H1 (cell line): ENCODE data around the gene NADK. TPM values are rescaled to one million over a fixed set of nuclear protein-coding genes. Genes with fewer than 3 reads are reported as not detected.
"Not testable (repeated sequence)": the region's sequence is repeated elsewhere in the genome, so short reads cannot be mapped to it uniquely, and the experiment has no call there.

Source experiments
- CTCF ChIA-PET: fragments of 300-600 bp; sonication (Branson Sonifier 250); formaldehyde crosslinking; loops from one replicate; lab custom pipeline; 2021; ENCODE audit not compliant: partially characterized antibody; lab: Charles Lee
- POLR2A ChIA-PET: fragments of 300-600 bp; sonication (Branson Sonifier 250); formaldehyde crosslinking; loops from one replicate; lab custom pipeline; 2021; ENCODE audit warnings: inconsistent platforms; ENCODE audit not compliant: partially characterized antibody; lab: Charles Lee
- DNase-seq, 2 experiments: peaks; one replicate each; pipeline versions ENCODE4 v3.0.0 to v3.0.0-alpha.2; 2010 to 2022; ENCODE audit warnings: low spot score in 2 of 2, low read depth in 1 of 2, mixed read lengths in 1 of 2
- FAIRE-seq: peaks from 2 replicates; lab custom pipeline; 2011; peaks lifted over from hg19 to GRCh38; lab: Jason Lieb, UNC
- H2AFZ ChIP-seq: 2 replicates; pipeline ENCODE4 v1.8.1; 2012; ENCODE audit warnings: low read length, inconsistent platforms
- H2AK5ac ChIP-seq: 2 replicates; pipeline ENCODE4 v1.6.1; 2013; ENCODE audit warnings: low read depth, low read length
- H2BK120ac ChIP-seq: replicated peaks from 2 replicates; pipeline ENCODE3; 2013; ENCODE audit warnings: low read depth, low read length, inconsistent platforms
- H2BK12ac ChIP-seq: 2 replicates; pipeline ENCODE4 v1.6.1; 2013; ENCODE audit warnings: low read depth, low read length
- H2BK15ac ChIP-seq: 2 replicates; pipeline ENCODE4 v1.6.1; 2013; ENCODE audit warnings: low read length
- H2BK20ac ChIP-seq: 2 replicates; pipeline ENCODE4 v1.6.1; 2013; ENCODE audit warnings: low read length
- H2BK5ac ChIP-seq: 2 replicates; pipeline ENCODE4 v1.6.1; 2013; ENCODE audit warnings: low read depth, low read length
- H3K14ac ChIP-seq: 2 replicates; pipeline ENCODE4 v1.6.1; 2013; ENCODE audit warnings: inconsistent platforms; ENCODE audit not compliant: insufficient read length
- H3K18ac ChIP-seq: 2 replicates; pipeline ENCODE4 v1.6.1; 2013; ENCODE audit warnings: low read length; ENCODE audit errors: extremely low read depth
- H3K23ac ChIP-seq: 2 replicates; pipeline ENCODE4 v1.6.1; 2013; ENCODE audit warnings: inconsistent platforms; ENCODE audit not compliant: insufficient read length
- H3K23me2 ChIP-seq: 2 replicates; pipeline ENCODE4 v1.6.1; 2013; ENCODE audit warnings: low read depth, low read length
- H3K27ac ChIP-seq: 2 replicates; pipeline ENCODE4 v1.6.1; 2011; ENCODE audit warnings: low read depth, low read length, inconsistent platforms
- H3K27me3 ChIP-seq, 4 experiments: replicated peaks in 1 of 4; 1 replicate in 1 of 4; 2 replicates in 3 of 4; pipeline versions ENCODE4 v1.6.1 to v1.8.1; 2011 to 2013; ENCODE audit warnings: low read length in 3 of 4, mild to moderate bottlenecking in 3 of 4, inconsistent platforms in 2 of 4, mixed read lengths in 2 of 4, moderate library complexity in 1 of 4; ENCODE audit not compliant: control insufficient read depth in 3 of 4, insufficient read depth in 3 of 4; ENCODE audit errors: extremely low read depth in 1 of 4
- H3K36me3 ChIP-seq, 4 experiments: 2 replicates each; pipeline versions ENCODE4 v1.6.1 to v1.8.1; 2011 to 2013; ENCODE audit warnings: mild to moderate bottlenecking in 4 of 4, low read length in 3 of 4, moderate library complexity in 2 of 4, control low read depth in 1 of 4, inconsistent platforms in 1 of 4; ENCODE audit not compliant: insufficient read depth in 4 of 4, control insufficient read depth in 2 of 4
- H3K4ac ChIP-seq: replicated peaks from 2 replicates; pipeline ENCODE3; 2013; ENCODE audit warnings: low read length, low read depth, mixed read lengths, inconsistent platforms; ENCODE audit not compliant: insufficient read length
- H3K4me1 ChIP-seq, 4 experiments: replicated peaks in 1 of 4; 1 replicate in 1 of 4; 2 replicates in 3 of 4; pipeline versions ENCODE4 v1.6.1 to v1.8.1; 2011 to 2013; ENCODE audit warnings: low read length in 3 of 4, inconsistent platforms in 2 of 4, mixed read lengths in 1 of 4; ENCODE audit not compliant: insufficient read depth in 4 of 4, control insufficient read depth in 3 of 4
- H3K4me2 ChIP-seq, 2 experiments: 2 replicates each; pipeline versions ENCODE4 v1.6.1 to v1.8.1; 2011 to 2013; ENCODE audit warnings: low read depth in 2 of 2, low read length in 2 of 2, control low read depth in 1 of 2, inconsistent platforms in 1 of 2, mild to moderate bottlenecking in 1 of 2; ENCODE audit not compliant: insufficient read depth in 1 of 2
- H3K4me3 ChIP-seq, 4 experiments: fragments of 200-600, 300-600 bp in 1 of 4; sonication (generic), shearing (Covaris generic), sonication (Bioruptor Twin) in 1 of 4; 2 replicates each; pipeline versions ENCODE4 v1.5.1 to v1.8.1; 2011 to 2016; ENCODE audit warnings: low read length in 4 of 4, low read depth in 3 of 4, control low read depth in 2 of 4, inconsistent platforms in 2 of 4, mild to moderate bottlenecking in 2 of 4, mixed read lengths in 1 of 4, moderate library complexity in 1 of 4; ENCODE audit not compliant: insufficient read depth in 2 of 4; ENCODE audit errors: extremely low read depth in 1 of 4
- H3K56ac ChIP-seq: replicated peaks from 2 replicates; pipeline ENCODE3; 2013; ENCODE audit warnings: low read depth, mild to moderate bottlenecking, mixed read lengths, low read length, inconsistent platforms; ENCODE audit not compliant: insufficient read length
- H3K79me1 ChIP-seq: 2 replicates; pipeline ENCODE4 v1.6.1; 2013; ENCODE audit warnings: low read depth, low read length, control low read depth
- H3K79me2 ChIP-seq, 2 experiments: 2 replicates each; pipeline versions ENCODE4 v1.6.1 to v1.8.1; 2012 to 2013; ENCODE audit warnings: low read length in 2 of 2, mild to moderate bottlenecking in 2 of 2, inconsistent platforms in 1 of 2; ENCODE audit not compliant: insufficient read depth in 2 of 2, control insufficient read depth in 1 of 2
- H3K9ac ChIP-seq, 4 experiments: replicated peaks in 1 of 4; 1 replicate in 1 of 4; 2 replicates in 3 of 4; pipeline versions ENCODE4 v1.6.1 to v1.8.1; 2011 to 2013; ENCODE audit warnings: low read depth in 3 of 4, low read length in 3 of 4, control low read depth in 2 of 4, mild to moderate bottlenecking in 2 of 4, moderate library complexity in 2 of 4, inconsistent platforms in 1 of 4; ENCODE audit errors: extremely low read depth in 1 of 4
- H3K9me3 ChIP-seq, 2 experiments: 2 replicates each; pipeline versions ENCODE4 v1.6.1 to v1.8.1; 2012 to 2013; ENCODE audit warnings: mild to moderate bottlenecking in 2 of 2, moderate library complexity in 2 of 2, control low read depth in 1 of 2, inconsistent platforms in 1 of 2, low read depth in 1 of 2, low read length in 1 of 2, mixed read lengths in 1 of 2; ENCODE audit not compliant: insufficient read depth in 2 of 2
- H4K20me1 ChIP-seq, 2 experiments: replicated peaks in 1 of 2; 2 replicates each; pipeline versions ENCODE3 to v1.8.1; 2011 to 2013; ENCODE audit warnings: inconsistent platforms in 2 of 2, low read length in 2 of 2, mild to moderate bottlenecking in 1 of 2; ENCODE audit not compliant: insufficient read depth in 2 of 2, control insufficient read depth in 1 of 2
- H4K5ac ChIP-seq: 2 replicates; pipeline ENCODE4 v1.6.1; 2013; ENCODE audit warnings: low read length, low read depth, mixed read lengths, inconsistent platforms; ENCODE audit not compliant: insufficient read length
- H4K8ac ChIP-seq: 2 replicates; pipeline ENCODE4 v1.8.0; 2013; ENCODE audit warnings: mild to moderate bottlenecking, moderate library complexity, low read length, inconsistent platforms; ENCODE audit not compliant: insufficient read depth; ENCODE audit errors: extremely low read depth
- H4K91ac ChIP-seq: replicated peaks from 2 replicates; pipeline ENCODE3; 2013; ENCODE audit warnings: low read length, mixed read lengths, inconsistent platforms; ENCODE audit not compliant: insufficient read length
- WGBS, 2 experiments: shearing (Covaris generic) in 1 of 2; methylation state at CpG; one replicate each; pipeline versions ENCODE4 v1.1.6 to v1.1.7; 2013 to 2015; ENCODE audit warnings: low lambda C conversion rate in 2 of 2, mixed read lengths in 2 of 2, inconsistent platforms in 1 of 2, low coverage in 1 of 2, missing lambda C conversion rate in 1 of 2; ENCODE audit not compliant: insufficient replicate concordance in 2 of 2, insufficient coverage in 1 of 2, insufficient read length in 1 of 2; ENCODE audit errors: extremely low coverage in 1 of 2, missing lambda C conversion rate in 1 of 2; 5-methylcytosine and 5-hydroxymethylcytosine counted together
- polyA plus RNA-seq, 7 experiments: library from polyadenylated mRNA; depleted of rRNA in 3 of 7; stranded (reverse) in 5 of 7; unstranded in 2 of 7; fragments of >200 nt in 5 of 7; fragments of 200-250 nt in 2 of 7; gene quantifications; 1 replicate in 5 of 7; 2 replicates in 1 of 7; 4 replicates in 1 of 7; pipeline versions ENCODE4 v1.2.1 to v1.2.3, GENCODE V29; 2011 to 2013; ENCODE audit warnings: missing spikeins in 2 of 7, mixed read lengths in 2 of 7
- total RNA-seq: library from RNA; stranded (reverse); fragmentation: NEBNext Ultra II Directional; extraction: Animal tissue kit (Norgen Biotek cat#: 25700); gene quantifications from 2 replicates; pipeline ENCODE4 v1.2.1, GENCODE V29; 2021

Gene NADK
- total and polyA plus RNA-seq, 2 of the 8 experiments (the other 6 are each of a cell fraction or from before 2014, with no cell fraction given): 78.0 to 89.7 TPM

DNA sequence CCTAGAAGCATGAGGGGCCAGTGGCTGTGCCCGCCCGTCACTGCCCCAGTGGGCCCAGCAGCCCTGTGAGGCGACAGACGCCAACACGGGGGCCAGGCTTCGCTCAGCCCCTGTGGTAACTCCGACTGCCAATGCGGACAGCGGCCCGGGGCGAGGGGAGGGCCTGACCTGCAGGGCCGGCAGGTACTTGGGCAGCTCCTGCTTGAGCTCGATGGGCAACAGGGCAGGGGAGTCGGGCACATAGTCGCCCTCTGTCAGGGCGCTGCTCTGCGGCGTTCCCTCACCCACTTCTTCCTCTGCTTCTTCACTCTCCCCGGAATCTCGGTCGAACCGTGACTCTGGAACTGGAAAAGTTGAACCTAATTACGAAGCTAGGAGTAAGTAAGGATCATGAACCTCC lies 71.0 kb downstream of the NADK start:
- H3K4ac ChIP-seq, H3K23me2 ChIP-seq, H4K91ac ChIP-seq, POLR2A ChIA-PET, H2AK5ac ChIP-seq, H3K4me3 ChIP-seq, H3K14ac ChIP-seq, H2BK20ac ChIP-seq, H2AFZ ChIP-seq, H4K8ac ChIP-seq, DNase-seq, H3K4me1 ChIP-seq, H3K56ac ChIP-seq, H3K27ac ChIP-seq, H3K9ac ChIP-seq, H4K5ac ChIP-seq, CTCF ChIA-PET, H3K18ac ChIP-seq, H3K4me2 ChIP-seq, H3K23ac ChIP-seq, H2BK120ac ChIP-seq, H4K20me1 ChIP-seq, H3K79me2 ChIP-seq, H3K79me1 ChIP-seq, H3K27me3 ChIP-seq, H2BK12ac ChIP-seq, FAIRE-seq, H2BK5ac ChIP-seq, H2BK15ac ChIP-seq, H3K9me3 ChIP-seq: not testable (repeated sequence)
- peaks cover 0 to 17% (median 1%) of the 10 kb centered on the region in 4 experiments; a peak in 2 of 8 replicates for H3K36me3 ChIP-seq
- 92% methylated on average over 6 of the region's 23 CpGs; no CpG with 5 or more reads in 1 of the 2 experiments for WGBS, 2 experiments

DNA sequence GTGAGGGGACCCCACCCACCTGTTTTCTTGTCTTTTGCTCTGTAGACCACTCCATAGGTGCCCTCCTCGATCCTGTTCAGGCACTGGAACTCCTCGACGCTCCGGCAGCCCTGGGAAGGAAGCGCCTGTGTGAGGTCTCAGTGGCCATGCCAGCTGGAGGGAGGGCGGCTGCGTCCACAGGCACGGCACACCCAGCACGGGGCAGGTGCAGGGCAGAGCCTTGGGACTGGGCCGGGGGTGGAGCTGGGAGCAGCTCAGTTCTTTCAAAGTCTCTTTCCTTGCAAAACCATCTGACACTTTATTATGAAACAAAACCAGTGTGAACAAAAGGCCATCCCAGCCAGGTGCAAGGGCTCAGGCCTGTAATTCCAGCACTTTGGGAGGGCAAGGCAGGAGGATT lies 72.6 kb downstream of the NADK start:
- H2BK15ac ChIP-seq, H3K14ac ChIP-seq, H3K79me1 ChIP-seq, H4K91ac ChIP-seq, H3K9me3 ChIP-seq, FAIRE-seq, H3K79me2 ChIP-seq, H3K4me3 ChIP-seq, H3K18ac ChIP-seq, H2BK120ac ChIP-seq, H2BK20ac ChIP-seq, CTCF ChIA-PET, H3K23me2 ChIP-seq, H4K5ac ChIP-seq, H2AFZ ChIP-seq, H3K9ac ChIP-seq, H3K23ac ChIP-seq, DNase-seq, H3K4me2 ChIP-seq, H3K27me3 ChIP-seq, H2BK12ac ChIP-seq, H4K8ac ChIP-seq, H3K56ac ChIP-seq, H2BK5ac ChIP-seq, H4K20me1 ChIP-seq, H3K4ac ChIP-seq, POLR2A ChIA-PET, H2AK5ac ChIP-seq, H3K27ac ChIP-seq, H3K4me1 ChIP-seq: not testable (repeated sequence)
- WGBS, 2 experiments: 90% methylated on average over 2 of the region's 10 CpGs; no CpG with 5 or more reads in 1 of the 2 experiments
- peaks cover 0 to 17% (median 1%) of the 10 kb centered on the region in 4 experiments; a peak in 2 of 8 replicates for H3K36me3 ChIP-seq
